ENCODE results near the gene C14orf132.
"Not testable (repeated sequence)": the region's sequence is repeated elsewhere in the genome, so short reads cannot be mapped to it uniquely, and the experiment has no call there.

The C14orf132 gene

DNA sequence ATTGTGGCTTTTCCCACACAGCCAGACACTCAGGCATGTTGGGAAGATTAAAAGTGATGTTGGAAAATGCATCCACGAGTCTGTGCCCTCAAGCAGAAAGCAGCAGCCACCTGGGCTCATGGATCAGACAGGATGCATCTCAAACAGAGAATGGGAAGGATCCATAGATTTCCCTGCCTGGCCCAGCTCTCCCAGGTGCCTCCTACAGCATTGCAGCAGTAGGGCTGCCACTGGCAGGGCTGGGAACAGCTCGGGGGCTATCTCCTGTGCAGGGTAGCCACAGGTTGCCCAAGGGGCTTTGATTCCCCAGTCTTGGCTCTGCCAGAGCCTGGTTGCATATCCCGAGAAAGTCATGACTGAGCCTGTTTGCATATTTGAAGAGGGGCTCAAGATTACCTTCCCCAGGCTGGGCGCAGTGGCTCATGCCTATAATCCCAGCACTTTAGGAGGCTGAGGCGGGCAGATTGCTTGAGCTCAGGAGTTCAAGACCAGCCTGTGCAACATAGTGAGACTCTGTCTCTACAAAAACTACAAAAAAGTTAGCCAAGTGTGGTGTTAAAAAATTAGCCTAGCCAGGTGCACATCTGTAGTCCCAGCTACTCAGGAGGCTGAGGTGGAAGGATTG, 19.5 kb downstream of the C14orf132 start:
- in situ Hi-C loops (cut with HindIII; ENCODE audit: low sequenced_read_pairs) = loop anchor here (5.0 kb wide), 1 partner anchor 39 kb away; no protein-coding TSS in a partner anchor

DNA sequence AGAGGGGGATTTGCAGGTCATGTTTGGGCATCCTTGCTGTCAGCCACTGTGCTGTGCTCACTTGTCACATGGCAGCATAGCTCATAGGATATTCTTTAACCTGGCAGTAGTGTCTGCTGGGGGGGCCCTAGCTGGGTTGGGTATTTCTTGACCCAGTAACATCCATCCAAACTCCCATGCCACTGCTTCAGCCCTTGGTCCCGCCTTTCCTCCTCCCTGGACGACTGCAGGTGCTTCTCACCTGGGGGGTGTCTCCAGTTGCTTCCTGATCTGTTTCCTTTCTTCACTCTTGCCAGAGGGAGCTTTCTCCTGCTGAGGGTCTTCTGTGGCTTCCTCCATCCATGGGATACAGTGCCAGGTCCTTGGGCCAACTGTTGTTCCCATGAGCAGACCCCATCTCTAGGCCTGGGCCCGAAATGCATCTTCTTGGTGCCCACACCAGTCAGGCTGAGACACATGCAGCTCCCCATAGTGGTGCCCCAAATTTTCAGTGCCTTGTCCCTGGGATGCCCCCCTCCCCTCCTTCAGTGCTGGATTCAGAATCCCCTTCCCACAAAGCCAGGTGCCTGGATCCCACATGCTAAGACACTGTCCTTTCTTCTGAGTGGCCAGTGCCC, 20.5 kb downstream of the C14orf132 start:
- in situ Hi-C loops (cut with HindIII; ENCODE audit: low sequenced_read_pairs) = loop anchor here (5.0 kb wide), 1 partner anchor 38 kb away; no protein-coding TSS in a partner anchor

DNA sequence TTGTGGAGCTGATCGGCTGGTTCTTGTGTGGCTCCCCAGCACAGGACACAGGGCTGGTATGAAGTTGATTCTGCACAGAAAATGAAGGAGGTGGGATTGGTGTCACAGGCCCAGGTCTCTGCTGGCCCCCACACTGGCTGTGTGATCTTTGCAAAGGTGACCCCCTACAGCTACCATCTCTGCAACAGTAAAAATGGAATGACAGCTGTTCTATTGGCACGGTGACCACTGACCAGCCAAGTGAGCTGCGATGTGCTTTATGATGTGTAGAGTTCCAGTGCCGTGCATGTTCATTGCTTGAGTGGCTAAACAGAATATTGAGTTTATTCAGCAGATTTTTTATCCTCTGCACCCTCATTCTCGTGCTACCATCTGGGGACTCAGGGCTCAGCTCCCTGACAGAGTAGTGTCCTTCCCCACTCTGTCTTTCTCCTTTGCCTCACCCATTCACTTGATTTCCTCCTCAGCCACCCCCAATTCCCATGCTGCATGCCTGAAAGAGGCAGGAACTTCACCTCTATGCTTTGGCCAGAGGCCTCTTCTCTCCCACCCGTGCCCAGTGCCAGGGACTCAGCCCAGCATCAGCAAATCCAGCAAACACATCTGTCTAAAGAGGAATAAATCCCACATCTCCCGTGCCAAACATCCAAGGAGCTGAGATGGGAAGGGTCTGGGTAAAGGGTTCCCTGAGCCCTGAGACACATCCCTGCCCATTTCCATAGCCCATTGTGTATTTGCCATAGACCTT, 21.2 kb downstream of the C14orf132 start:
- in situ Hi-C loops (cut with HindIII; ENCODE audit: low sequenced_read_pairs) = no loop called here

DNA sequence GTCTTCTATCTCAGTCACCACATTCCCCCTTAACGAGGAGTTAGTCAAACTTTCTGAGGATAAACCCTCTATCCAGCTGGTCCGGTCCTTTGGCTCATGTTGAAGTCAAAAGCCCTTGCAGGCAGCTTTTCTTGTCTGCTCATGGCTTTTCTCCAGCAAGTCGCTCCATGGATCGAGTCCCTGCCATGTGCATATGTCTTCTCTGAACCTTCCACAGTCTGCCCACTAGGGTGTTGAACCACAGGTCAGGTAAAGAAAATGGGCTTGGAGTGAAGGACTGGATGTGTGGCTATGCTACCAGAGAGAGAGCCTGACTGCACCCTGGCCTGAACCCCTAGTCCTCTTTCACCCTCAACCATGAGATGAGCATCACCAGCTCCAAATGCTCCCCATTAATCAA, 22.8 kb downstream of the C14orf132 start:
- in situ Hi-C loops (cut with HindIII; ENCODE audit: low sequenced_read_pairs) = no loop called here

DNA sequence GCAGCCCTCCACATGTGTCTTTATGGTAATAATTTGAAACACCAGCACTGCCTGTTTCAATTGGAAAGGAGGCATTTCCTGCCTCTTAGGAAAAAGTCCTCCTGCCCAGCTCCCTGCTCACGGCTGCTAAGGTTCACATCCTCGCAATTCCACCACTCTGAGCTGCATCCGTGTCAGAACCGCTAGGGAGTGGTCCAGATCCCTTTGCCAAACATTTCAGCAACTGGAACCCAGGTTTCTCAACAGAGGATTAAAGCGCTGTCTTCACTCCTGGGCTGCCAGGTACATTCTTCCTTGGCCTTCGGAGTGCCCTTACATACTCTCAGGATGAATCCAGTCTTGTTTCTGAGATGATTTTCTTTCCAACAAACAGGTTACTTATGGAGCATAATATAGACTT, 23.3 kb downstream of the C14orf132 start:
- in situ Hi-C loops (cut with HindIII; ENCODE audit: low sequenced_read_pairs) = no loop called here

DNA sequence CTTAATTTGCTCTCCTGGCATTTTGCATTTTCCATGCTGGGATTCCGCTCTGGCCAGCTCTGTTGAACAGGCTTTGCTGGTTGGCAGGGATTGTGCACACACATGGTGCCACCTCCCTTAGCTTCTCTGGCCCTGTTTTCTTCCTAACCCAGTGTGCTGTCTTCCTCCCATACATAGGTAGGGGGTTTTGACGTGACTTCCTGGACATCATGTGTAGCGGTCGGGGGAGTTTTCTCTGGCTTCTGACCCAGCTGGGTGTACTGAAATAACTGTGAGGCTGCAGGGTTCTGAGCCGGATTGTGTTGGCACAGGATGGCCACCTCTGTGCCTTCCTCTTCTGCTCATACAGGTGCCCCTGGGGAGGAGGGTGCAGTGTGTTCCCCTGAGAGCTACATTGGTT, 25.7 kb downstream of the C14orf132 start:
- in situ Hi-C loops (cut with HindIII; ENCODE audit: low sequenced_read_pairs) = no loop called here

DNA sequence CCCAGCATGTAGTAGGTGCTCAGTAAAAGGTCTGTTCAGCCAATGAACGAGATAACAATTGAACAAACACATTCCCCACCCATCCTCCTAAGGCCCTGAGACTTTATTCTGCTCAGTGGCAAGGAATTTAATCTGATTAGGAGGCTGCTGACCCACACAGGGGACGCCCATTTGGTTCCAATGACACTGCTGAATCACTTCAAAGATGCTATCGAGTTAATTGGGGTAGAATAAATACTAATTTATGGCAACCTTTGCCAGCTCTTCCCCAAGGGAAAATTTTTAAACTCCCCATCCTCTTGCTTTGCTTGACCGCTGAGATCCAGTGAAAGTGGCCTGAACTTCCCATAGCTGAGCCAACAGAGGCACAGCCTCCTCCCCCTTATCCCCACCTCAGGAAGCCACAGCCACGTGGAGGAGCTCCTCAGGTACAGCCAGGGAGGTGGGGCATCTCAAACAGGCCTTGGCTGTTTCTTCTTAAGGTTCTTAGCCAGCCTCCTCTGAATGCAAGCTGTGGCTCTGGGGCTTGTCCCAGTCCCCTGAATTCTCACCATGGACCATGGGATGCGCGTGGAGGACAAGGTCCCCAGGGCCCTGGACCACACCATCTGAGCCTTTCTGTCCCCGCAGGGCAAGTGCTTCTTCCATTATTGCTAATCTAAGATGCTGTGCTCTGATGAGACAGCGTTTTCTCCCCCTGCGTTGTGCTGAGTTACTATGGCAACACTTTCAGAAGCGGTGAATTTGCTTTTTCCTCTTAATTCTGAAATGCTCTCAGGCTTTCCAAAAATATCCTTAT, 26.7 kb downstream of the C14orf132 start:
- in situ Hi-C loops (cut with HindIII; ENCODE audit: low sequenced_read_pairs) = no loop called here

DNA sequence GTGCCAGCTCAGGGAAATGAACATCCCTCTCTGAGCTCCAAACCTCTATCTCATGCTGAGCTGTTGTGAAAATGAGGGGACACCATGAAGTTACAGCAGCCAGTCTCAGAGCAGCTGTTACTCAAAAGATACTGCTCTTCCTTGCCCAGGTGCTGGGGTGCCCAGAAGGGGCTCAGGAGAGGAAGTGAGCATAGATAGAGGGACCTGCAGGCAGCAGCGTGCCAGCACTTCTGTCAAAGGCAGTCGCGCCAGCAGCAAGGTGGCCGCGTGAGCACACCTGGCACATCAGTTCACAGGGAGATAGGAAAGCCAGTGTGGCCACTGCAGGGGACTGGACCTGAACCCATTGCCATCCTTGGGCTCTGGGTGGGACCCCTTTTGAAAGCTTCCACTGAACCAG, 27.8 kb downstream of the C14orf132 start:
- in situ Hi-C loops (cut with HindIII; ENCODE audit: low sequenced_read_pairs) = no loop called here

DNA sequence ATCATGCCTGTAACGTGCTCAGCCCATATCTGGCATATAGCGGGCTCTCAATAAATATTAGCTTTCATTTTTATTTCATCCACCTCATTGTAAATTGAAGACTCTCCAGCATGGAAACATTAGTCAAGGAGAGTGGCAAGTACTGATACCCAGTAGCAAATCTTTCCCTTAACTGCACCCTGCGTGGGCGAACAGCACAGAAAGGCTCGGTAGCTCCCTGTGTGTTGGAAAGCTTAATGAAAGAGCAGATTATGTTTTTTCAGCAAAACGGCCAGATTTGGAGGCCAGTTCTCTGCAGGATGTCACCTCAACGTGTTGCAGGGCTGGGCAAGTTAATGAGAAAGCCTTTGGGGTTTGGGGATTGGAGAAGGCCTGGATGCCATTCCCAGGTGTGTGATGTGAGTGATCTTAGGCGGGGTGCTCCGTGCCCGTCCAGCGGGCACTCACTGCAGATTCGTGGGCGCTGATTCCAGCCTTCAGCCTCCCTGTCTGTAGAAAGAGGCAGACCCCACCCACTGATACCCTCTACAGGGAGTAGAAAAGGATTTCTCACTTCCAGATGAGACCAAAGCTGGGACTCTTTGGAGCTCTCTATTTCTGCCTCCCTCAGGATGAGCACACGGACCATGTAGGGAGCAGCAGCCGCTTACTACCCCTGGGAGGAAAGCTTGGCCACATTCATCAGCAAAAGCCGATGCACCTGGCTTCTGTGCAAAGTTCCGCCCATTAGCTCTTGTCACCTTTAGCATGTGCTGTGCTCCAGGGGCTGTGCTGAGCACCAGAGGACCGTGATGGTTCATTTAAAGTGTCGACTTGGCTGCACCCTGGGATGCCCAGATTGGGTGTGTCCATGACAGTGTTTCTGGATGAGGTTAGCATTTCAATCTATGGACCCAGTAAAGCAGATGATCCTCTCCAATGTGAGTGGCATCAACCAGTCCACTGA, 29.1 kb downstream of the C14orf132 start:
- in situ Hi-C loops (cut with HindIII; ENCODE audit: low sequenced_read_pairs) = no loop called here

DNA sequence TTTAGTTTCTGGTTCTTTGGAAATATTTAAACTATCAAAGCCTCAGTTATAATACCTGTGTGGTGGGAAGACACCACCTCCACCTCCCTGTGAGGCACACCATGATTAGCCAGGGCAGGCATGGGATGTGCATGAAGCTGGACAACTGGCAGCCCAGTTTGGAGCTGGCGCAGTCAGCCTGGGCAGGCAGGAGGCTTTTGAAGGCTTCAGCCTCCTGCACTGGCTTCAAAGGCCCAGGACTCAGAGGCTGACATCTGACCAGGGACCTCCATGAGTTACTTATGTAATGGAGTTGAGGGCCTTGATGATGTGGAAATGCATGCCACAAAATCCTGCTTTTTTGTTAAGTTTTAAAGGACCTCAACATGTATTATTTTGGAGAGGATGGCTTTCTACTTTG, 30.3 kb downstream of the C14orf132 start:
- in situ Hi-C loops (cut with HindIII; ENCODE audit: low sequenced_read_pairs) = no loop called here

DNA sequence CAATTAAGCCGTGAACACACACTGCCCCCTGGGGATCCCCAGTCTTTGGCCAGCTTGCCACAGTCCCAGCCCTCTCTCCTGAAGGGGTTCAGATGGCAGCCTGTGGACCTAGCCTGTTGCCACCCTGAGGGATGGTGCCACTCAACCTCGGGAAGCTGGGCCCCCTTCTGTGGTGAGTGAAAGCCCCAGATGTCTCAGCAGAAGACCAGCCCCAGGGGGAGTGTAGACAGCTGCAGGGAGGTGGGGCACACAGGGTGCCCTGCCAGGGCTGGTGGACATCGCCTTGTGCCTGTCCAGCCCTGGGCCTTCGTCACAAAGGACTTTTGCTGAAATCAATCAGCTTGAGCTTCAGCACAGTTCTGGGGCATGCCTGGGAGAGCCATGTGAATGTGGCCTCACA, 32.4 kb downstream of the C14orf132 start:
- in situ Hi-C loops (cut with HindIII; ENCODE audit: low sequenced_read_pairs) = no loop called here

DNA sequence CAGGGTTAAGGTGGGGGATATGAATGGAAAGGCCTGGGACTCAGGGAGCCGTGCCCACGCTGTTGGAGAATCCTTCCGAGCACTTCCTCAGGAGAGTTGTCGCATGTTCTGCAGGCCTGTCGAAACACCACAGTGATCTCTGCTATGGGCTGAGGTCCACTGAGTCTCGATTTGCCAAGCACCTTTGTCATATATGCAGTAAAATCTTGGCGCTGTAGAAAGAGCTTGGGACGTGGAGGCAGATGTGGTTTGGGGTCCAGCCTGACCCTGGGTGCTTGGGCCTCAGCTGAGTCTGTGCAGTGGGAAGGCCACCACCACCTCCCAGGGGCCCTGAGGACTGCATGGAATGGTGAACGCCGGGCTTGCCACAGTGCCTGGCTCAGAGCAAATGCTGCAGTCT, 32.9 kb downstream of the C14orf132 start:
- in situ Hi-C loops (cut with HindIII; ENCODE audit: low sequenced_read_pairs) = no loop called here

DNA sequence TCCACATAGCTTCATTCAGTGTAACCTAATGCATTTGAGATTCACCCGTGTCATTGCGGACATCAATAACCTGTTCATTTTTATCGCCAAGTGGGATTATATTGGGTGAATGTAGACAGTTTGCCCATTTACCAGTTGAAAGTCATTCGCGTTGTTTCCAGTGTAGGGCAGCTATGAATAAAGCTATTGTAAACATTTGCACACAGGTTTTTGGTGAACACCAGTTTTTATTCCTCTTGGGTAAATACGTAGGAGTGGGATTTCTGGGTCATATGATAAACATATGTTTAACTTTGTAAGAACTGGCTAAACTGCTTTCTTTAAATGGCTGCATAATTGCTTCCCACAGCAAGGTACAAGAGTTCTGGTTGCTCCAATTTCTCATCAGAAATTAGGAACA, 33.6 kb downstream of the C14orf132 start:
- in situ Hi-C loops (cut with HindIII; ENCODE audit: low sequenced_read_pairs) = no loop called here

DNA sequence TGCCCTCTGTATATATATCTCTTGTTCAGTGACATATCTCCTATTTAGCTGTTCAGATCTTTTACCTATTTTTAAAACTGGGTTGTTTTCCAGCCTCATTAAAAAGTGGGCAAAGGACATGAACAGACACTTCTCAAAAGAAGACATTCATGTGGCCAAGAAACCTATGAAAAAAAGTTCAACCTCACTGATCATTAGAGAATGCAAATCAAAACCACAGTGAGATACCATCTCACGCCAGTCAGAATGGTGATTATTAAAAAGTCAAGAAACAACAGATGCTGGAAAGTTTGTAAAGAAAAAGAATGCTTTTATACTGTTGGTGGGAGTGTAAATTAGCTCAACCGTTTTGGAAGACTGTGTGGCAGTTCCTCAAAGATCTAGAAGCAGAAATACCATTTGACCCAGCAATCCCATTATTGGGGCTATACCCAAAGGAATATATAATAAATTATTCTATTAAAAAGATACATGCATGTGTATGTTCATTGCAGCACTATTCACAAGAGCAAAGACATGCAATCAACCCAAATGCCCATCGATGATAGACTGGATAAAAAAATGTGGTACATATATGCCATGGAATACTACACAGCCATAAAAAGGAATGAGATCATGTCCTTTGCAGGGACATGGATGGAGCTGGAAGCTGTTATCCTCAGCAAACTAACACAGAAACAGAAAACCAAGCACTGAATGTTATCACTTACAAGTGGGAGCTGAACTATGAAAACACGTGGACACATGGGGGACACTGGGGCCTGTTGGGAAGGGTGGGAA, 34.3 kb downstream of the C14orf132 start:
- in situ Hi-C loops (cut with HindIII; ENCODE audit: low sequenced_read_pairs) = not testable (repeated sequence)

DNA sequence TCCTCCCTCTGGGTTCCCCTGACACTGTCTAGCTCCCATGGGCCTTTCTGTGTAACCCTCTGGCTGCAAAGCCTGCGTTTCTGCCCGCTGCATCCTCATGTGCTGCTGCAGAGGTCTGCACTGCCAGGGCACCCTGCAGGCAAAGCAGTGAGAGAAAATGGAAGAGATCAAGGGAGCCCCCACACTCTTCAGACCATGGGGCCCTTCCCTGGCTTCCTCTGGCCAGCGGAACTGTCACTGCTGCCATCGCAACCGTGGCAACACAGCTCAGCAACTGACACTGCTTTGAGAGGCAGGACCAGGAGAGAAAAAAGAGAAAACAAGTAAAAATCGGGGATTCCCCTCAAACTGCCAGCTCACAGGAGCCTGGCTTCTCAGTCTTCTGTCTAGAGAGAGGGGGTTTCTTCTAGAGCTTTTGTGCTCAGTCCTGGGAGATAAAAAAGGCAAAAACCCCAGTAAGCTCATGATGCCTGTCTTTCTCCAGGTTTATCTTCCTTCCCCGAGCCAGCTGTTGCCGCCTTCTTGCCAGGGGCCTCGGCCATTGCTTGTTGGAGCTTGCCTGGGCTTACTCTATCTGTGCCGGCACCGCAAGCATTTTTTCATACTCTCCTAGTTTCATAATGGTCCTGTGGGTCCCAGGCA, 38.9 kb downstream of the C14orf132 start:
- in situ Hi-C loops (cut with HindIII; ENCODE audit: low sequenced_read_pairs) = no loop called here

DNA sequence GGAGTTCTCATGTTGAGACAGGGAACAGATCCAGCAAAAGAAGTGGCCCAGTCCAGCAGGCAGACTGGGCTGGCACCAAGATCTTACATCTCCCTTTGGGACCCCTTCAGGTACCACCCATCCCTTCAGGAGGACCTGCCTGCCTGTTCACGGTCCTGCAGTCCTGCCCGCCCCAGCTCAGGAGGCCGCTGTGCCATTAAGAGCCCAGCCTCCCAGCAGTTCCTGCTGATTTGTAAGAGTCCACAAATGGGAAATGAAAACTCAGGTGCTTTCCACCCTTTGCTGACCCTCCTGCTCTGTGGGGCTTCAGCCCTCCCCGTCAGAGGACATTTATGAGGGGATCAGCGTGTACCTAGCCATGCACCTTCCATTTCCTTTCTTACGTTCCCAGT, 39.5 kb downstream of the C14orf132 start:
- in situ Hi-C loops (cut with HindIII; ENCODE audit: low sequenced_read_pairs) = no loop called here

DNA sequence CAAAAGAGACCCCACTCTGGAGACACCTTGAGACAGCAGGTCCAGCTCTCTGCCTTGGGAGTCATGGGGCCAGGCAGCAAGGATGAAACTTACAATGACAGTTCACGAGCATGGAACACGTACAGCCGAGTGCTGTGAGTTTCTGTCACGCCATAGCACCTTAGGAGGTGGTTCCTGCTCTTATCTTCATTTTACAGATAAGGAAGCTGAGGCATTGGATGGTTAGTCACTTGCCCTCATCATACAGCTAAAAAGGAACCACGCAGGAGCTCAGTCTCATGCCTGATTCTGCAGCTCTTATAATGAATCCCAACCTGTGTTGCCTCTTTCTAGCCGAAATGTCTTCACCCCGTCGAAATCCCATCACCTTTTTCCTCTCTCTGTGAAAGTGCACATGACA, 39.9 kb downstream of the C14orf132 start:
- in situ Hi-C loops (cut with HindIII; ENCODE audit: low sequenced_read_pairs) = no loop called here

DNA sequence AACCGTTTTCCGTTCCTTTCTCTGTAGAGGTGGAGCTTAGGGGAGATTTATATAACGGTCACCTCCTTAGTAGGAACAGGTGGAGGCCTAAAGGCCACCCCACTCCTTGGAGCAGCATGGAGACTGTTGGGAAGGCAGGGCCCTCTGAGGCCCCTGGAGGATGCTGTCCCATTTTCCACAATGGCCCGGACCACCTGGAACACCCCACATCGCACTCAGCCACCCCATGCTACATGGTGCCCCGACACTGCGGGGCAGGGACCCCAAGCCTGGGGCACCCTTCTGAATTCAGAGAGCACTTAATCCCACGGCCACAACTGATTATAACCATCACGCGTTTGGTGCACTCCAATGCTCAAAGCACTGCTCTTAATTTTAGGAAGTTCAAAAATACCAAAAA, 41.4 kb downstream of the C14orf132 start:
- in situ Hi-C loops (cut with HindIII; ENCODE audit: low sequenced_read_pairs) = no loop called here

DNA sequence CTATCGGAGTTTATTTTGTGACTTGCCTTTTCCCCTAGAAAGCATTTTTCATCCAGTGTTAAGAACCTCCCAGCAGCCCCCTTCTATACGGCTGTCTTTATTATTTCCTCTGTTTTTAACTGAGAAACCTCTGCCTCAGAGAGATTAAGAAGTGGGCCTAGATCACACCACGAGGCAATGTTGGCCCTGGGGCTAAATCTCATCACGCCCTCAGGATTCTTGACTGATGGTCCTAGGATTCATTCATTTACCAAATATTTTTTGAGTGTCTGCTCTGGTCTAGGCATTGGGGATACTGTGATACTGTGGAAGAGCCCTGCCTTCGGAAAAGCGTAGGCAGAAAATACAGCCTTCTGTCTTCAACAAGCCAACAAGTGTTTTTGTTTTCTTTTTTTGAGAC, 42.1 kb downstream of the C14orf132 start:
- in situ Hi-C loops (cut with HindIII; ENCODE audit: low sequenced_read_pairs) = no loop called here
